WTC11 (cell line): ENCODE data around the gene ERCC5. TPM values are rescaled to one million over a fixed set of nuclear protein-coding genes. Genes with fewer than 3 reads are reported as not detected.
A peak's percentile ranks its signal among the peaks of the same experiment; 100 is the strongest.

Experiments used
- ATAC-seq: fragments of 200-7000 bp; cut with Tn5 transposase; 2 replicates; pipeline ENCODE4 v1.10.0; 2021; ENCODE audit warnings: mild to moderate bottlenecking, moderate library complexity
- CTCF ChIA-PET: fragments of 300-600 bp; sonication (Branson Sonifier 250); formaldehyde crosslinking; loops from one replicate; lab custom pipeline; 2021; ENCODE audit warnings: antibody characterized with exemption; lab: Charles Lee
- POLR2A ChIA-PET: fragments of 350-600 bp; sonication (Branson Sonifier 250); formaldehyde crosslinking; loops from one replicate; lab custom pipeline; 2021; ENCODE audit warnings: antibody characterized with exemption; lab: Charles Lee
- DNase-seq: peaks from one replicate; pipeline ENCODE4 v3.0.0; 2021; ENCODE audit warnings: low spot score
- H3K27ac Mint-ChIP-seq: 2 replicates; pipeline ENCODE4 v1.8.0; 2021; ENCODE audit warnings: mixed read lengths
- H3K27me3 Mint-ChIP-seq: 2 replicates; pipeline ENCODE4 v1.8.0; 2021; ENCODE audit warnings: low read depth, mild to moderate bottlenecking, moderate library complexity, mixed read lengths
- H3K36me3 Mint-ChIP-seq: 2 replicates; pipeline ENCODE4 v1.8.0; 2021; ENCODE audit warnings: mixed read lengths
- H3K4me1 Mint-ChIP-seq: 2 replicates; pipeline ENCODE4 v1.8.0; 2022; ENCODE audit warnings: mixed read lengths
- H3K4me3 Mint-ChIP-seq: 2 replicates; pipeline ENCODE4 v1.8.0; 2021; ENCODE audit warnings: mild to moderate bottlenecking, moderate library complexity, mixed read lengths
- H3K9me3 Mint-ChIP-seq: 2 replicates; pipeline ENCODE4 v1.8.0; 2021; ENCODE audit warnings: mixed read lengths
- E2F1 ChIP-seq: sonication (generic); formaldehyde crosslinking; IDR thresholded peaks from 2 replicates; pipeline ENCODE4 v1.8.0; 2022; ENCODE audit warnings: mild to moderate bottlenecking, missing genetic modification reagents
- ETV6 ChIP-seq: sonication (generic); formaldehyde crosslinking; IDR thresholded peaks from 2 replicates; pipeline ENCODE4 v1.8.1; 2022; ENCODE audit warnings: mild to moderate bottlenecking, missing genetic modification reagents
- GTF2I ChIP-seq: fragments of 250-450 bp; sonication (Bioruptor Pico); conservative IDR thresholded peaks from 2 replicates; pipeline ENCODE4 v1.4.0; 2021; ENCODE audit warnings: mild to moderate bottlenecking
- MAX ChIP-seq: sonication (generic); formaldehyde crosslinking; IDR thresholded peaks from 2 replicates; pipeline ENCODE4 v1.8.0; 2022; ENCODE audit warnings: mild to moderate bottlenecking, missing genetic modification reagents
- NR1H2 ChIP-seq: sonication (generic); formaldehyde crosslinking; IDR thresholded peaks from 2 replicates; pipeline ENCODE4 v1.9.0; 2021; ENCODE audit warnings: mild to moderate bottlenecking, moderate library complexity, missing genetic modification reagents
- RELA ChIP-seq: sonication (generic); formaldehyde crosslinking; IDR thresholded peaks from 2 replicates; pipeline ENCODE4 v1.8.1; 2022; ENCODE audit warnings: missing genetic modification reagents, mild to moderate bottlenecking, borderline replicate concordance
- SOX15 ChIP-seq: fragments of 250-450 bp; sonication (Bioruptor Pico); IDR thresholded peaks from 2 replicates; pipeline ENCODE4 v1.9.0; 2021; ENCODE audit warnings: mild to moderate bottlenecking
- TP53 ChIP-seq: sonication (generic); formaldehyde crosslinking; IDR thresholded peaks from 2 replicates; pipeline ENCODE4 v1.8.1; 2023; ENCODE audit warnings: mild to moderate bottlenecking, missing genetic modification reagents
- ZBTB43 ChIP-seq: sonication (generic); formaldehyde crosslinking; IDR thresholded peaks from 2 replicates; pipeline ENCODE4 v1.8.1; 2023; ENCODE audit warnings: mild to moderate bottlenecking, missing genetic modification reagents
- ZNF121 ChIP-seq: sonication (generic); formaldehyde crosslinking; IDR thresholded peaks from 2 replicates; pipeline ENCODE4 v1.8.0; 2023; ENCODE audit warnings: missing genetic modification reagents
- ZNF219 ChIP-seq: sonication (generic); formaldehyde crosslinking; IDR thresholded peaks from 2 replicates; pipeline ENCODE4 v1.8.0; 2023; ENCODE audit warnings: missing genetic modification reagents, mild to moderate bottlenecking, borderline replicate concordance
- ZNF232 ChIP-seq: sonication (generic); formaldehyde crosslinking; IDR thresholded peaks from 2 replicates; pipeline ENCODE4 v1.8.0; 2022; ENCODE audit warnings: mild to moderate bottlenecking, missing genetic modification reagents
- ZNF263 ChIP-seq: sonication (generic); formaldehyde crosslinking; IDR thresholded peaks from 2 replicates; pipeline ENCODE4 v1.8.1; 2022; ENCODE audit warnings: low read depth, mild to moderate bottlenecking, moderate library complexity, missing genetic modification reagents
- total RNA-seq: library from RNA; stranded (reverse); gene quantifications from 3 replicates; pipeline ENCODE4 v1.2.3, GENCODE V29; 2021
- TF ChIP-seq, protein P1 (sequence below): fragments of 250-450 bp; sonication (Bioruptor Pico); IDR thresholded peaks from 2 replicates; pipeline ENCODE4 v1.9.0; 2021; ENCODE audit warnings: mild to moderate bottlenecking, borderline replicate concordance
- TF ChIP-seq, protein P2 (sequence below): fragments of 200-600 bp; IDR thresholded peaks from 2 replicates; pipeline ENCODE4 v1.8.0; 2022; ENCODE audit warnings: antibody characterized with exemption
- TF ChIP-seq, protein P3 (sequence below): sonication (generic); formaldehyde crosslinking; conservative IDR thresholded peaks from 2 replicates; pipeline ENCODE4 v1.8.1; 2023; ENCODE audit warnings: mild to moderate bottlenecking, low read depth, missing genetic modification reagents, moderate library complexity

The ERCC5 gene
- total RNA-seq, 1 experiment from 2014 or later = 26.5 TPM

- Mint-ChIP-seq H3K4me1 (peaks cover 16% of the 10 kb centered on the region), H3K27me3 (peaks cover 3% of the 10 kb centered on the region; the same call in 1 of the 2 replicates), H3K4me3 (no peak overlapping the region), H3K9me3 (no peaks in the 10 kb centered on the region), H3K27ac (no peak overlapping the region), H3K36me3 (no peaks in the 10 kb centered on the region)
- ChIA-PET CTCF (interaction anchor here (0.6 to 2.5 kb wide), 5 partner anchors 33 to 327 kb away, joined by 3 to 33 read pairs (median 3); no protein-coding TSS in a partner anchor), POLR2A (interaction anchor here (0.6 kb wide), 1 partner anchor 251 kb away, joined by 4 read pairs; no protein-coding TSS in a partner anchor)
- DNase-seq = peak; percentile 39
- ATAC-seq = peak; percentile 90
- no peak for TF ChIP-seq TP53 (CRISPR knock-in tag)
- TF ChIP-seq MAX (CRISPR knock-in tag) = peak; percentile 36; the same call in 1 of the 2 replicates
- TF ChIP-seq ETV6 (CRISPR knock-in tag) = no peak
- TF ChIP-seq ZNF263 (CRISPR knock-in tag) = no peak
- no peak for TF ChIP-seq E2F1
These were observed 57.0 kb downstream of the ERCC5 start for GRCh38 chr13:102902789-102903347.

DNA sequence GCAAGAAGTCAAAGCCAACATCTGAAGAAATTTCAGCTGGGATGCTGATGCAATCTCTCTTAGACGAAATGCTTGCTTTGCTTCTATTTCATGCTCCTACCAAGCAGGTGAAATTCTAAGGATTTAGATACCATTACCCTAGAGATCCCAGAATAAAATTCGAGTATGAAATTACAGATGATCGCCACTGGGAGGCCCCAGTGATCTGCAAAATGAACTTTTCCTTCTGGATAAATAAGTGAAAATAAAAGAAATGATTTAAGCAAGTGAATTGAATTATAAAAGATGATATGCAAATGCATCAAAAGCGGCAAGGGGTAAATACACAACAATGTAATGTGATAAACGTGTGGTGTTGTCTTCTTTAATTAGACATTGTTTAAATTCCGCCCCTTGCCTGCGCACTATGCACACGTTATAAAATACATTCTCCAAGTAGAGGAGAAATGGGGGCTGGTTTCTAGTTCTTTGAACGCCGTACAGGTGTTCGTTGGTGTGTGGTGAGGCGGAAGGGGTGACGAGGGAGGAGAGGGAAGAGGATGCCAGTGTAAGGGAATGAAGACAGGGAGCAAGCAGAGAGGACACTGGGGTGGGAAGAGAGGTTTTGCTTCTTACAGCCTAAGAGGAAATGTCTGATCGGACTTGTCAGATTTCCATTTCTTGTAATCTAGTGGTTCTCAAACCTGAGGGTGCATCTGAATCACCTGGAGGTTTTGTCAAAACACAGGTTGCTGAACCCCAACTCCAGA lies 58.0 kb downstream of the ERCC5 start:
- ATAC-seq (peak; percentile 61), DNase-seq (no peak)
- no peaks in the 10 kb centered on the region for H3K36me3 Mint-ChIP-seq
- peaks cover 3% of the 10 kb centered on the region; the same call in 1 of the 2 replicates for H3K27me3 Mint-ChIP-seq
- H3K4me1 Mint-ChIP-seq = peaks cover 16% of the 10 kb centered on the region
- TF ChIP-seq RELA (CRISPR knock-in tag) = no peak
- no peak for TF ChIP-seq GTF2I
- TF ChIP-seq, protein P1, sequence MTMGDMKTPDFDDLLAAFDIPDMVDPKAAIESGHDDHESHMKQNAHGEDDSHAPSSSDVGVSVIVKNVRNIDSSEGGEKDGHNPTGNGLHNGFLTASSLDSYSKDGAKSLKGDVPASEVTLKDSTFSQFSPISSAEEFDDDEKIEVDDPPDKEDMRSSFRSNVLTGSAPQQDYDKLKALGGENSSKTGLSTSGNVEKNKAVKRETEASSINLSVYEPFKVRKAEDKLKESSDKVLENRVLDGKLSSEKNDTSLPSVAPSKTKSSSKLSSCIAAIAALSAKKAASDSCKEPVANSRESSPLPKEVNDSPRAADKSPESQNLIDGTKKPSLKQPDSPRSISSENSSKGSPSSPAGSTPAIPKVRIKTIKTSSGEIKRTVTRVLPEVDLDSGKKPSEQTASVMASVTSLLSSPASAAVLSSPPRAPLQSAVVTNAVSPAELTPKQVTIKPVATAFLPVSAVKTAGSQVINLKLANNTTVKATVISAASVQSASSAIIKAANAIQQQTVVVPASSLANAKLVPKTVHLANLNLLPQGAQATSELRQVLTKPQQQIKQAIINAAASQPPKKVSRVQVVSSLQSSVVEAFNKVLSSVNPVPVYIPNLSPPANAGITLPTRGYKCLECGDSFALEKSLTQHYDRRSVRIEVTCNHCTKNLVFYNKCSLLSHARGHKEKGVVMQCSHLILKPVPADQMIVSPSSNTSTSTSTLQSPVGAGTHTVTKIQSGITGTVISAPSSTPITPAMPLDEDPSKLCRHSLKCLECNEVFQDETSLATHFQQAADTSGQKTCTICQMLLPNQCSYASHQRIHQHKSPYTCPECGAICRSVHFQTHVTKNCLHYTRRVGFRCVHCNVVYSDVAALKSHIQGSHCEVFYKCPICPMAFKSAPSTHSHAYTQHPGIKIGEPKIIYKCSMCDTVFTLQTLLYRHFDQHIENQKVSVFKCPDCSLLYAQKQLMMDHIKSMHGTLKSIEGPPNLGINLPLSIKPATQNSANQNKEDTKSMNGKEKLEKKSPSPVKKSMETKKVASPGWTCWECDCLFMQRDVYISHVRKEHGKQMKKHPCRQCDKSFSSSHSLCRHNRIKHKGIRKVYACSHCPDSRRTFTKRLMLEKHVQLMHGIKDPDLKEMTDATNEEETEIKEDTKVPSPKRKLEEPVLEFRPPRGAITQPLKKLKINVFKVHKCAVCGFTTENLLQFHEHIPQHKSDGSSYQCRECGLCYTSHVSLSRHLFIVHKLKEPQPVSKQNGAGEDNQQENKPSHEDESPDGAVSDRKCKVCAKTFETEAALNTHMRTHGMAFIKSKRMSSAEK (CRISPR knock-in tag) = no peak
- TF ChIP-seq ZNF219 (CRISPR knock-in tag) = no peak
- TF ChIP-seq, protein P2, sequence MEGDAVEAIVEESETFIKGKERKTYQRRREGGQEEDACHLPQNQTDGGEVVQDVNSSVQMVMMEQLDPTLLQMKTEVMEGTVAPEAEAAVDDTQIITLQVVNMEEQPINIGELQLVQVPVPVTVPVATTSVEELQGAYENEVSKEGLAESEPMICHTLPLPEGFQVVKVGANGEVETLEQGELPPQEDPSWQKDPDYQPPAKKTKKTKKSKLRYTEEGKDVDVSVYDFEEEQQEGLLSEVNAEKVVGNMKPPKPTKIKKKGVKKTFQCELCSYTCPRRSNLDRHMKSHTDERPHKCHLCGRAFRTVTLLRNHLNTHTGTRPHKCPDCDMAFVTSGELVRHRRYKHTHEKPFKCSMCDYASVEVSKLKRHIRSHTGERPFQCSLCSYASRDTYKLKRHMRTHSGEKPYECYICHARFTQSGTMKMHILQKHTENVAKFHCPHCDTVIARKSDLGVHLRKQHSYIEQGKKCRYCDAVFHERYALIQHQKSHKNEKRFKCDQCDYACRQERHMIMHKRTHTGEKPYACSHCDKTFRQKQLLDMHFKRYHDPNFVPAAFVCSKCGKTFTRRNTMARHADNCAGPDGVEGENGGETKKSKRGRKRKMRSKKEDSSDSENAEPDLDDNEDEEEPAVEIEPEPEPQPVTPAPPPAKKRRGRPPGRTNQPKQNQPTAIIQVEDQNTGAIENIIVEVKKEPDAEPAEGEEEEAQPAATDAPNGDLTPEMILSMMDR = peak; percentile 33; the same call in 1 of the 2 replicates
- H3K27ac Mint-ChIP-seq = no peak overlapping the region
- CTCF ChIA-PET = interaction anchor here (0.7 to 2.5 kb wide), 4 partner anchors 33 to 239 kb away, joined by 3 to 33 read pairs (median 4); no protein-coding TSS in a partner anchor
- H3K9me3 Mint-ChIP-seq = no peaks in the 10 kb centered on the region
- POLR2A ChIA-PET = no interaction called here
- H3K4me3 Mint-ChIP-seq = no peak overlapping the region

DNA sequence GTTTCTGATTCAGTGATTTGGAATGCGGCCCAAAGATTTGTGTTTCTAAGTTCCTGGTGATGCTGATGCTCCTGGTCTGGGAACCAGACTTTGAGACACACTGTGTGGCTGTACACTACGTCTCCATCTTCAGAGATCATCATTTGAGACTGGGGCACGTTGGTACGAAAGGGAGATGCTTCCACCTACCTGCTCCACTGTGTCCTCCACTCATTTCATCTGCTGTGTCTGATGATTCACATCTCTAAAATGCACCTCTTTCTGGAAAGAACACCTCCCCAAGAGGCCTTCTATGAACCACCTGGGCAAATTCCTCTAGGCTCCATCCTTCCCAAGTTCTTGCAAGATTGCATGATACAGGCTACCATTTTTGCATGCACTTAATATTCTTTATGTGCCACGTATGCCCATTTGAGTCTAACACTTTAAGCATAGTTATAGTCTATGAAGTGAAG lies 58.6 kb downstream of the ERCC5 start:
- POLR2A ChIA-PET = no interaction called here
- H3K27me3 Mint-ChIP-seq = peaks cover 3% of the 10 kb centered on the region; the same call in 1 of the 2 replicates
- no peak for DNase-seq
- ATAC-seq = no peak
- CTCF ChIA-PET = interaction anchor here (0.8 kb wide), 1 partner anchor 34 kb away, joined by 4 read pairs; no protein-coding TSS in a partner anchor
- no peak overlapping the region for H3K27ac Mint-ChIP-seq
- H3K4me1 Mint-ChIP-seq = peaks cover 16% of the 10 kb centered on the region
- no peak overlapping the region for H3K4me3 Mint-ChIP-seq
- no peaks in the 10 kb centered on the region for H3K36me3 Mint-ChIP-seq
- H3K9me3 Mint-ChIP-seq = no peaks in the 10 kb centered on the region
- TF ChIP-seq ZNF121 (CRISPR knock-in tag) (no peak), ZBTB43 (CRISPR knock-in tag) (no peak), ZNF232 (CRISPR knock-in tag) (no peak), NR1H2 (no peak), SOX15 (CRISPR knock-in tag) (no peak)
- TF ChIP-seq, protein P3, sequence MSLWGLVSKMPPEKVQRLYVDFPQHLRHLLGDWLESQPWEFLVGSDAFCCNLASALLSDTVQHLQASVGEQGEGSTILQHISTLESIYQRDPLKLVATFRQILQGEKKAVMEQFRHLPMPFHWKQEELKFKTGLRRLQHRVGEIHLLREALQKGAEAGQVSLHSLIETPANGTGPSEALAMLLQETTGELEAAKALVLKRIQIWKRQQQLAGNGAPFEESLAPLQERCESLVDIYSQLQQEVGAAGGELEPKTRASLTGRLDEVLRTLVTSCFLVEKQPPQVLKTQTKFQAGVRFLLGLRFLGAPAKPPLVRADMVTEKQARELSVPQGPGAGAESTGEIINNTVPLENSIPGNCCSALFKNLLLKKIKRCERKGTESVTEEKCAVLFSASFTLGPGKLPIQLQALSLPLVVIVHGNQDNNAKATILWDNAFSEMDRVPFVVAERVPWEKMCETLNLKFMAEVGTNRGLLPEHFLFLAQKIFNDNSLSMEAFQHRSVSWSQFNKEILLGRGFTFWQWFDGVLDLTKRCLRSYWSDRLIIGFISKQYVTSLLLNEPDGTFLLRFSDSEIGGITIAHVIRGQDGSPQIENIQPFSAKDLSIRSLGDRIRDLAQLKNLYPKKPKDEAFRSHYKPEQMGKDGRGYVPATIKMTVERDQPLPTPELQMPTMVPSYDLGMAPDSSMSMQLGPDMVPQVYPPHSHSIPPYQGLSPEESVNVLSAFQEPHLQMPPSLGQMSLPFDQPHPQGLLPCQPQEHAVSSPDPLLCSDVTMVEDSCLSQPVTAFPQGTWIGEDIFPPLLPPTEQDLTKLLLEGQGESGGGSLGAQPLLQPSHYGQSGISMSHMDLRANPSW (CRISPR knock-in tag) = no peak
